ENCODE measurements around the gene MYO10.

The MYO10 gene

GRCh38 chr5:16702964-16703363 is 233.1 kb downstream of the MYO10 start:
- no peak for TF ChIP-seq CEBPB (IDR thresholded peaks at IDR 0.05)
- TF ChIP-seq, protein P1, sequence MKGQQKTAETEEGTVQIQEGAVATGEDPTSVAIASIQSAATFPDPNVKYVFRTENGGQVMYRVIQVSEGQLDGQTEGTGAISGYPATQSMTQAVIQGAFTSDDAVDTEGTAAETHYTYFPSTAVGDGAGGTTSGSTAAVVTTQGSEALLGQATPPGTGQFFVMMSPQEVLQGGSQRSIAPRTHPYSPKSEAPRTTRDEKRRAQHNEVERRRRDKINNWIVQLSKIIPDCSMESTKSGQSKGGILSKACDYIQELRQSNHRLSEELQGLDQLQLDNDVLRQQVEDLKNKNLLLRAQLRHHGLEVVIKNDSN (IDR thresholded peaks at IDR 0.05) = no peak
- TF ChIP-seq, protein P2, sequence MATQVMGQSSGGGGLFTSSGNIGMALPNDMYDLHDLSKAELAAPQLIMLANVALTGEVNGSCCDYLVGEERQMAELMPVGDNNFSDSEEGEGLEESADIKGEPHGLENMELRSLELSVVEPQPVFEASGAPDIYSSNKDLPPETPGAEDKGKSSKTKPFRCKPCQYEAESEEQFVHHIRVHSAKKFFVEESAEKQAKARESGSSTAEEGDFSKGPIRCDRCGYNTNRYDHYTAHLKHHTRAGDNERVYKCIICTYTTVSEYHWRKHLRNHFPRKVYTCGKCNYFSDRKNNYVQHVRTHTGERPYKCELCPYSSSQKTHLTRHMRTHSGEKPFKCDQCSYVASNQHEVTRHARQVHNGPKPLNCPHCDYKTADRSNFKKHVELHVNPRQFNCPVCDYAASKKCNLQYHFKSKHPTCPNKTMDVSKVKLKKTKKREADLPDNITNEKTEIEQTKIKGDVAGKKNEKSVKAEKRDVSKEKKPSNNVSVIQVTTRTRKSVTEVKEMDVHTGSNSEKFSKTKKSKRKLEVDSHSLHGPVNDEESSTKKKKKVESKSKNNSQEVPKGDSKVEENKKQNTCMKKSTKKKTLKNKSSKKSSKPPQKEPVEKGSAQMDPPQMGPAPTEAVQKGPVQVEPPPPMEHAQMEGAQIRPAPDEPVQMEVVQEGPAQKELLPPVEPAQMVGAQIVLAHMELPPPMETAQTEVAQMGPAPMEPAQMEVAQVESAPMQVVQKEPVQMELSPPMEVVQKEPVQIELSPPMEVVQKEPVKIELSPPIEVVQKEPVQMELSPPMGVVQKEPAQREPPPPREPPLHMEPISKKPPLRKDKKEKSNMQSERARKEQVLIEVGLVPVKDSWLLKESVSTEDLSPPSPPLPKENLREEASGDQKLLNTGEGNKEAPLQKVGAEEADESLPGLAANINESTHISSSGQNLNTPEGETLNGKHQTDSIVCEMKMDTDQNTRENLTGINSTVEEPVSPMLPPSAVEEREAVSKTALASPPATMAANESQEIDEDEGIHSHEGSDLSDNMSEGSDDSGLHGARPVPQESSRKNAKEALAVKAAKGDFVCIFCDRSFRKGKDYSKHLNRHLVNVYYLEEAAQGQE (IDR thresholded peaks at IDR 0.05; ENCODE audit: low read depth) = no peak
- TF ChIP-seq EGR1 (IDR thresholded peaks at IDR 0.05) = no peak
- no peak for TF ChIP-seq CREB1 (IDR thresholded peaks at IDR 0.05; ENCODE audit: low read depth)
- TF ChIP-seq EP300 (IDR thresholded peaks at IDR 0.05; ENCODE audit: borderline replicate concordance) = no peak
- TF ChIP-seq YY1 (IDR thresholded peaks at IDR 0.05; ENCODE audit: low read depth) = no peak
- no peak for TF ChIP-seq ZBTB7A (IDR thresholded peaks at IDR 0.05; ENCODE audit: low read depth)
- TF ChIP-seq FOXM1 (IDR thresholded peaks at IDR 0.05; ENCODE audit: borderline replicate concordance, low read depth) = no peak
- TF ChIP-seq TAF1 (IDR thresholded peaks at IDR 0.05; ENCODE audit: low read depth) = no peak
- no peak for TF ChIP-seq RAD21 (IDR thresholded peaks at IDR 0.05; ENCODE audit: low read depth)
- no peak for TF ChIP-seq TCF12 (IDR thresholded peaks at IDR 0.05; ENCODE audit: low read depth)
- no peak for TF ChIP-seq TEAD4 (IDR thresholded peaks at IDR 0.05)
- TF ChIP-seq NFIC (IDR thresholded peaks at IDR 0.05) = no peak
- TF ChIP-seq MAX (IDR thresholded peaks at IDR 0.05) = no peak

DNA sequence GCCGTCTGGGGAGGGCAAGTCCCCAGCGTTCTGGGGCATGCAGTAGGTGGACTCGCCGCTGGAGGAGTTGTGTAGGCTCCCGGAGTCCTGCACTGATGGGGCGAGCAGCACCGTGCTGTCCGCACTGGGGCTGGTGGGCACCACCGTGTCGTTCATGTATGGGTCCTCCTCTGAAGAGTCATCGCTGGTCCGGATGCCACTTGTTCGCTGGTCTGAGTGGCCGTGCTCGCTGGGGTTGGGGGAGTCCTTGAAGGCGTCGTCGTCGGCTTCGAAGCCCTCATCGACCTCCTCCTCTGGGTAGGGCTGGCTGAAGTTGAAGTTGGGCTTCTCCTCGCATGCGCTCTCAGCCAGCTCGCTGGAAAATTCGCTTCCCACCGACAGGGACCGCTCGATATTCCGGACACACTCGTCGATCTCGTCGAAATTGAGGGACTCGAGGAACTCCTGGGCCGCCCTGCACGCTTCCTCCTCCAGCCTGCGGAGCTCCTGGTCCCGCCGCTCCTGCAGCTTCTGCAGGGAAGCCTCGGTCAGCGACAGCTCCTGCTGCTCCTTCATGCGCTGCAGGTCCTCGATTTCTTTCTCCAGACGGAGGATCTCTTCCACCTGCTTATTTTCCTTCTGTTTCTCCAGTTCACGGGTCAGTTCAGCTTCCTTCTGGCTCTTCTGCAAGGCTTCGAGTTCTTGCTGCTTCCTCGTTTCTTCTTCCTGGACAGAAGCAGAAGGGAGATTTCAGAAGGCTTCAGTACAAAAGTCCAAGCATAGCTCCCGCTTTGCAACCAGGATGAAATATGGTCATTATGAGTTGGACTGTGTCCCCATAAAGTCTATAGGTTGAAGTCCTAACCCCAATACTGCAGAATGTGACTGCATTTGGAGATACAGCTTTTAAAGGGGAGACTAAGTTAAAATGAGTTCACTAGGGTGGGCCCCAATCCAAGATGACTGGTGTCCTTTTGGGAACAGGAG is 234.7 kb downstream of the MYO10 start:
- TF ChIP-seq EP300 (IDR thresholded peaks at IDR 0.05; ENCODE audit: borderline replicate concordance) = no peak
- no peak for TF ChIP-seq YY1 (IDR thresholded peaks at IDR 0.05; ENCODE audit: low read depth)
- TF ChIP-seq CEBPB (IDR thresholded peaks at IDR 0.05) = no peak
- no peak for TF ChIP-seq RAD21 (IDR thresholded peaks at IDR 0.05; ENCODE audit: low read depth)
- TF ChIP-seq MAX (IDR thresholded peaks at IDR 0.05) = no peak

DNA sequence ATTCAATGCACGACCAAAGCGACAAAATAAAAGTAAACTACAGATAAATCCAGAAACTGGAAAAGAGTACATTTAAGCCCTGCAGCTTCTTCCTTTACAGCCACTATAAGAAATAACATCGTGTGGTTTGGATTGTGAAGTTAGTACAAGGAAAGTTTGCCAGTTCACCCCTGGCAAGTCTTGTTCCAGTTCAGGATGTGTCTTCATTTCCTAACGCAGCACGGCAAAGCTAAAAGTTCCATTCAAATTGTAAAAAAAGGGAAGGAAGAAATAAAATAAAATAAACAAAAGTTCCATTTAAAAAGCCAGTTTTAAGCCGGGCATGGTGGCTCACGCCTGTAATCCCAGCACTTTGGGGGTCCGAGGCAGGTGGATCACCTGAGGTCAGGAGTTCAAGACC is 236.0 kb downstream of the MYO10 start:
- TF ChIP-seq ZBTB7A (IDR thresholded peaks at IDR 0.05; ENCODE audit: low read depth) (no peak), TAF1 (IDR thresholded peaks at IDR 0.05; ENCODE audit: low read depth) (no peak), CREB1 (IDR thresholded peaks at IDR 0.05; ENCODE audit: low read depth) (no peak), YY1 (IDR thresholded peaks at IDR 0.05; ENCODE audit: low read depth) (no peak)

DNA sequence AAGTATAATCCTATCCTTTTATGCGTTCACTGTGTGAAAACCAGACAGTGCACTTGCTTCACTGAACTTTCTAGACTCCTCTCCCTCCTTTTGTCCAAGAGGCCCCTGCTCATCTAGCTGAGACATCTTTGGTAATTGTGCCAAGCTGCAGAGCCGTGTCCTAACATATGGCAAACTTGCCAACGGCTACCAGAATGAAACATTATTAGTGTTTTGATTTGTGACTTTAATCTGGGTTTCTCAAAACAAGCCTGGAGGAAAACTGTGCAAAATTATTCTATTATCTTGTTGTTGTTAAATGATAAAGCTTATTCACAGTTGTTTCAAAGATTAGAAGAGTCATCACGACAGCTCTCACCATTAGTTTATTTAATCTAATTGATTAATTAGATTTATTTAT is 240.3 kb downstream of the MYO10 start:
- TF ChIP-seq NFIC (IDR thresholded peaks at IDR 0.05) = no peak
- no peak for TF ChIP-seq MAX (IDR thresholded peaks at IDR 0.05)
- TF ChIP-seq RAD21 (IDR thresholded peaks at IDR 0.05; ENCODE audit: low read depth) = no peak
- TF ChIP-seq ZBTB7A (IDR thresholded peaks at IDR 0.05; ENCODE audit: low read depth) = no peak
- TF ChIP-seq, protein P2 (IDR thresholded peaks at IDR 0.05; ENCODE audit: low read depth) = no peak
- TF ChIP-seq, protein P1 (IDR thresholded peaks at IDR 0.05) = no peak
- TF ChIP-seq YY1 (IDR thresholded peaks at IDR 0.05; ENCODE audit: low read depth) = no peak
- TF ChIP-seq EP300 (IDR thresholded peaks at IDR 0.05; ENCODE audit: borderline replicate concordance) = no peak
- TF ChIP-seq FOXM1 (IDR thresholded peaks at IDR 0.05; ENCODE audit: borderline replicate concordance, low read depth) = no peak
- no peak for TF ChIP-seq CEBPB (IDR thresholded peaks at IDR 0.05)
- no peak for TF ChIP-seq TCF12 (IDR thresholded peaks at IDR 0.05; ENCODE audit: low read depth)
- TF ChIP-seq TEAD4 (IDR thresholded peaks at IDR 0.05) = no peak
- no peak for TF ChIP-seq CREB1 (IDR thresholded peaks at IDR 0.05; ENCODE audit: low read depth)
- TF ChIP-seq TAF1 (IDR thresholded peaks at IDR 0.05; ENCODE audit: low read depth) = no peak
- TF ChIP-seq EGR1 (IDR thresholded peaks at IDR 0.05) = no peak

DNA sequence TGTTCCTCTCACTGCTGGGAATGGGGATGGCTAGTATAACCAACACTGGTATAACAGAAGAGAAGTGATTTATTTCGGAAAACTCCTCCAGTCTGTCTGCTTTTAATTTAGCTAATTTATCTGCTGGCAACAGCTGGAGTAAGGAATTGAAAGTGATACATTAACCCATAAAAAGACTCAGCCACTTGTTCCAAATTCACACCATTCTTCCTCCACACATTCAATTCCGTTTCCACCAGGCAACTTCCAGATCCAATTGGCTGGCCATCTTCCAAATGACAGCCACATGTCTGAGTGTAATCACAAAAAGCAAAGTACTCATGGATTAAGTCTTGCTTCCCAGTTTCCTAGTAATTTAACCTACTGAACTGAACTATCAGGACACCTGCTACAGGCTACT is 242.2 kb downstream of the MYO10 start:
- TF ChIP-seq RAD21 (IDR thresholded peaks at IDR 0.05; ENCODE audit: low read depth) = no peak
- TF ChIP-seq YY1 (IDR thresholded peaks at IDR 0.05; ENCODE audit: low read depth) = no peak
- no peak for TF ChIP-seq TEAD4 (IDR thresholded peaks at IDR 0.05)
- TF ChIP-seq ZBTB7A (IDR thresholded peaks at IDR 0.05; ENCODE audit: low read depth) = no peak
- TF ChIP-seq CREB1 (IDR thresholded peaks at IDR 0.05; ENCODE audit: low read depth) = no peak
- TF ChIP-seq TAF1 (IDR thresholded peaks at IDR 0.05; ENCODE audit: low read depth) = no peak
- no peak for TF ChIP-seq NFIC (IDR thresholded peaks at IDR 0.05)
- TF ChIP-seq EGR1 (IDR thresholded peaks at IDR 0.05) = no peak
- TF ChIP-seq MAX (IDR thresholded peaks at IDR 0.05) = no peak
- TF ChIP-seq, protein P1 (IDR thresholded peaks at IDR 0.05) = no peak
- TF ChIP-seq TCF12 (IDR thresholded peaks at IDR 0.05; ENCODE audit: low read depth) = no peak
- no peak for TF ChIP-seq FOXM1 (IDR thresholded peaks at IDR 0.05; ENCODE audit: borderline replicate concordance, low read depth)
- TF ChIP-seq EP300 (IDR thresholded peaks at IDR 0.05; ENCODE audit: borderline replicate concordance) = no peak
- no peak for TF ChIP-seq CEBPB (IDR thresholded peaks at IDR 0.05)
- TF ChIP-seq, protein P2 (IDR thresholded peaks at IDR 0.05; ENCODE audit: low read depth) = no peak
